ENCODE data around the gene SYT12.

SYT12 gene

GRCh38 chr11:67013511-67014045 is 9.4 kb upstream of the SYT12 start:
- no peaks in the 10 kb centered on the region for H3F3A ChIP-seq (ENCODE audit: control insufficient read depth, insufficient read depth)
- no peaks in the 10 kb centered on the region for H3K79me2 ChIP-seq (ENCODE audit: control insufficient read depth, low read length)
- no peak overlapping the region for H3K4me3 ChIP-seq (ENCODE audit: low read length)
- no peaks in the 10 kb centered on the region for H3K4me1 ChIP-seq (ENCODE audit: control insufficient read depth, low read length)
- no peak overlapping the region for H3K4me2 ChIP-seq (ENCODE audit: low read length)
- H3K9me2 ChIP-seq (replicated peaks; ENCODE audit: control insufficient read depth, low read length): no peaks in the 10 kb centered on the region
- H3K27me3 ChIP-seq (ENCODE audit: control insufficient read depth, low read length): peaks cover 27% of the 10 kb centered on the region
- H4K20me1 ChIP-seq (ENCODE audit: control insufficient read depth, insufficient read depth, low read depth, low read length): no peaks in the 10 kb centered on the region
- H3K27ac ChIP-seq (ENCODE audit: low read depth, low read length): no peak overlapping the region
- no peaks in the 10 kb centered on the region for H3K9me3 ChIP-seq (ENCODE audit: control insufficient read depth, insufficient read depth, low read length)
- TF ChIP-seq EZH2phosphoT487 (IDR thresholded peaks at IDR 0.05; ENCODE audit: borderline replicate concordance, low read length) (no peak), CTCF (IDR thresholded peaks at IDR 0.05; ENCODE audit: low read depth, low read length, poor library complexity, severe bottlenecking) (no peak)
- H3K36me3 ChIP-seq (ENCODE audit: control insufficient read depth, low read length): no peaks in the 10 kb centered on the region

GRCh38 chr11:67014343-67014742 is 8.6 kb upstream of the SYT12 start:
- Histone ChIP-seq H3K4me3 (ENCODE audit: low read length) (no peak overlapping the region), H3K4me2 (ENCODE audit: low read length) (no peak overlapping the region), H3K27ac (ENCODE audit: low read depth, low read length) (no peak overlapping the region), H3K9me2 (replicated peaks; ENCODE audit: control insufficient read depth, low read length) (no peaks in the 10 kb centered on the region), H3F3A (ENCODE audit: control insufficient read depth, insufficient read depth) (no peaks in the 10 kb centered on the region), H3K4me1 (ENCODE audit: control insufficient read depth, low read length) (no peaks in the 10 kb centered on the region), H3K79me2 (ENCODE audit: control insufficient read depth, low read length) (no peaks in the 10 kb centered on the region), H3K36me3 (ENCODE audit: control insufficient read depth, low read length) (no peaks in the 10 kb centered on the region), H3K27me3 (ENCODE audit: control insufficient read depth, low read length) (peaks cover 25% of the 10 kb centered on the region), H3K9me3 (ENCODE audit: control insufficient read depth, insufficient read depth, low read length) (no peaks in the 10 kb centered on the region), H4K20me1 (ENCODE audit: control insufficient read depth, insufficient read depth, low read depth, low read length) (no peaks in the 10 kb centered on the region)
- TF ChIP-seq CTCF (IDR thresholded peaks at IDR 0.05; ENCODE audit: low read depth, low read length, poor library complexity, severe bottlenecking): no peak
- TF ChIP-seq EZH2phosphoT487 (IDR thresholded peaks at IDR 0.05; ENCODE audit: borderline replicate concordance, low read length): no peak

GRCh38 chr11:67015048-67015447 is 7.9 kb upstream of the SYT12 start:
- Histone ChIP-seq H3K4me1 (ENCODE audit: control insufficient read depth, low read length) (no peaks in the 10 kb centered on the region), H3K36me3 (ENCODE audit: control insufficient read depth, low read length) (no peaks in the 10 kb centered on the region), H3K27ac (ENCODE audit: low read depth, low read length) (no peak overlapping the region), H3K27me3 (ENCODE audit: control insufficient read depth, low read length) (peaks cover 25% of the 10 kb centered on the region), H3K79me2 (ENCODE audit: control insufficient read depth, low read length) (no peaks in the 10 kb centered on the region), H3K4me2 (ENCODE audit: low read length) (no peak overlapping the region), H3K4me3 (ENCODE audit: low read length) (no peak overlapping the region), H4K20me1 (ENCODE audit: control insufficient read depth, insufficient read depth, low read depth, low read length) (no peaks in the 10 kb centered on the region), H3K9me3 (ENCODE audit: control insufficient read depth, insufficient read depth, low read length) (no peaks in the 10 kb centered on the region), H3F3A (ENCODE audit: control insufficient read depth, insufficient read depth) (no peaks in the 10 kb centered on the region), H3K9me2 (replicated peaks; ENCODE audit: control insufficient read depth, low read length) (no peaks in the 10 kb centered on the region)
- TF ChIP-seq EZH2phosphoT487 (IDR thresholded peaks at IDR 0.05; ENCODE audit: borderline replicate concordance, low read length) (no peak), CTCF (IDR thresholded peaks at IDR 0.05; ENCODE audit: low read depth, low read length, poor library complexity, severe bottlenecking) (no peak)
